Fibroblast of skin of abdomen (primary cell): ENCODE results near the gene TNNT3.
"Not testable (repeated sequence)": the region's sequence is repeated elsewhere in the genome, so short reads cannot be mapped to it uniquely, and the experiment has no call there.

Source experiments
- DNase-seq: peaks from one replicate; pipeline ENCODE4 v3.0.0-alpha.2; 2013

Gene TNNT3

DNA sequence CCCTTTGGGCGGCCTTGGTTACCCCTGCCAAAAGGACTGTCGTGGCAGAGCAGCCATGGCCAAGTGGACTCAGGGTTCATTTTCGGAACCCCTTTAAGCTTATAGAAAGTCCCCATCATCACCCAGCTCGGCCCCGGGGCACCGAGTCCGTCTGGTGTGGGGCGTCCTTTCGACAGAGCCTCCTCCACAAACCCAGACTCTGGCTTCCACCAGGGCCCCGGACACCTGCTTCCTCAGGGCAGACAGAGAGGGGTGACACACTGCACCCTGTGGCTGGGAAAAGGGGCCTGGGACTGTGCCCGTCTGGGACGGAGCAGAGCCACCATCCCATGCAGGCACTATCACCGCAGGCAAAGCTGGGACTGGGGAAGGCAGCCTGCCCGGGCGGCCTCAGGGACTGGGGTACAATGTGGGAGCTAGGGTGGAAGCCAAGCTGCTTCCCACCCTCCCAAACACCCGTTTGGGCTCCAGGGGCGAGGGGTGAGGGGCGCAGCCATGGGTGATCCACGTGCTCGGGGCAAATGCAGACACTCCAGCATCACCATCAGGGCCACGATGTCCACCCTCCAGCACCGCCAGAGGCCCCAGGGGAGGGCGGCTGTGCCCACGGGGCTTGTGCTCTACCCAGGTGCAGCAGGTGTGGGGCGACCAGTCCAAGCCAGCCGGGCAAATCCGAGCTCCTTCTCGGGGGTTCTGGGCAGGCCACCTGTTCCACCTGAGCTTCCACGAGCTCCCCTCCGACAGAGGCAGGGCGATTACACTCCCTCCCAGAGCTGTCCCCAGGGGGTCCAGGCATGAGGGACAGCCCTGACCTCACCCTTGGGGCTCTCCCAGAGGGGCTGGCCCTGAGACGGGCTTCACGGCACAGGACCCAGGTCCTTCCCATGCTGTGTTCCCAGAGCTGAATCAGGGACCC is 15.9 kb downstream of the TNNT3 start:
- DNase-seq = no peak

DNA sequence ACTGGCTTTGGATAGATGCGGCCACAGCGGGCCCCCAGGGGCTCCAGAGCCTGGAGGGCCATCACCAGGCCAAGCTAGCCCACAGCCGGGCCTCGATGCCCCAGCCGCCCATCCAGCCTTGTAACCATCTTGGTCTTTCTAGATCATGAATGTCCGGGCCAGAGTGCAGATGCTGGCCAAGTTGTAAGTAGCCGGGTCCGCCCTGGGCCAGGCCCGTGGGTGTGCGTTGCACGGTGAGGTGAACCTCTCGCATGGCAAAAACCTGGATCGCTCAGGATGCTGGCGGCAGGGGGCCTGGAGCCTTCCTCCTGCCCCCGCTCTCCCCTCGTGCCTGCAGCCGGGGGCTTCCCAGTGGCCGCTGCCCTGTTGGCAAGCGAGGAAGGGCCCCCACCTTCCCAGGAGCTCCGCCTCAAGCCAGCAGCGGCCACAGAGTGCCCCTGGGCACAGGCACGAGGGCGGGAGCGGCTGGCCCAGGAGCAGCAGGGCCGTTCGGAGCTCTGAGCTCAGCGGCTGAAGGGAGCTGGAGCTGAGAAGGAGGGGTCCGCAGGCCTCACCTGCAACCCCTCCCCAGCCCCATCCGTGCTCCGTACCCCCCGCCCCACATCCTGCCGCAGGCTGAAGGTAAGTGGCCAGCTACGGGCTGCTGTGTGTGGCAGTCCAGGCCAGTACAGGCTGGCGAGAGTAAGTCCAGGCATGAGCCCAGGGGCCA is 16.7 kb downstream of the TNNT3 start:
- DNase-seq = no peak

DNA sequence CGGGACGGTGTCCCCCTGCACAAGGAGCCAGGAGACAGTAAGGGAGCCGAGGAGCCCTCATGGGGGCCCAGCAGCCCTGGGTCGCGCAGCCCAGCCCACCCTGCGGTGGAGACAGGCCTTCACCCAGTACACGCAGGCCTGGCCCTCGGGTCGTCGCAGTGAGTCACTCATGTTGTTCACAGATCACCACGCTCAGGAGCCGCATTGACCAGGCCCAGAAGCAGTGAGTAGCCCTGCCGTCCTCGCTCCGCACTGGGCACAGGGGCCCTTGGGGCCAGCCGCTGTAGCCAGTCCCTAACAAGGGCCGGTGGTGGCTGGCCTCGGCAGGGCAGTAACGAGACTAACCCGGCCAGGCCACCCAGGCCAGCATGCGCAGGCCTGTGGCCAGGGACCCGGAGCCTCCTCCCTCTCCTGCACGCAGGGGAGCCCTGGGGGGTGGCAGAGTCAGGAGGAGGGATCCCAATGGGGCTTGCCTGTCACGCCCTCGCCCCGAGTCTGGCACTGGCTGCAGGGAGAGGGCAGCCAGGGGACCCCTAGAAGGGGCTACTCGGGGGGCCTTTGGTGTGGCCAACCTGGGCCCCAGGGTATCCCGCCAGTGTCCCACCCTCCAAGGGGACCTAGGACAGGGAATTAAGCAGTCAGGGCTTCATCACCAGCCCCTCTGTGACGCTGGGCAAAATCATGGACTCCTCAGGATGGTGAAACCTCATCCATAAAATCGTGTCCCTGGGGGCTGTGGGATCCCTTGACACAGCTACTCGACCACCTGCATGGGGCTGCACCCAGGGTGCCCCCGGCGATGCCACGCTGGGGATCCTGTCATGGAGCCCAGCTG is 17.5 kb downstream of the TNNT3 start:
- no peak for DNase-seq

GRCh38 chr11:1937616-1938342 is 18.3 kb downstream of the TNNT3 start:
- DNase-seq = no peak

GRCh38 chr11:1938343-1939005 is 19.0 kb downstream of the TNNT3 start:
- no peak for DNase-seq

- peak; percentile 66 for DNase-seq
Observed at GRCh38 chr11:1939006-1939625, 19.6 kb downstream of the TNNT3 start.

- not testable (repeated sequence) for DNase-seq
Observed at GRCh38 chr11:1939788-1940187, 20.3 kb downstream of the TNNT3 start.

DNA sequence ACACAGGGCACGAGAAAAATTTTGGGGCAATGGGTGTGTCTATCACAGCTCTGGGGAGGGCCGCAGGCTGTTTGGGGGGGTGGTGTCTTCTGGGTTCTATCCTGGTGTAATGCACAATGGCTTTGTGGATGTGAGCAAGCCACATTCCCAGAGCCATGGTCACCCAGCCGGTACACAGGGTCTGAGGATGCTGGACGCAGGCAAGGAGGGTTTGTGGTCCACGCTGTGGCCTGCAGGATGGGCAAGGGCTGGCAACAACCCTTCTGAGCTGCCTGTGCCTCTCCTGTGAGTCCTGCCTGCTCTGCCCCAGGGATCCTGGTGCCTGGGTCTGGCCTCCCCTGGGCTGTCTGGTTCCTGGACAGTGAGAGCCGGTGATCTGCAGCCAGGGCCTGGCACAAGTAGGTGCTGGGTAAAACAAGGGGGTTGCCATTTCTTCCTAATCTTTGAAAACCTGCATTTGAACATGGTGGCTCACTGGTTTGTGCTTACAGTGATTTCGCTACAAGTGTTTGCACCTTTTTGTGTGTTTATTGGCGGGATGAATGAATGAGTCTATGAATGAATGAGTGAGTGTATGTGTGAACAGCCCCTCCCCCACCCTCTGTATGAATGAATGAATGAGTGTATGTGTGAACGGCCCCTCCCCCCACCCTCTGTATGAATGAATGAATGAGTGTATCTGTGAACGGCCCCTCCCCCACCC is 23.2 kb downstream of the TNNT3 start:
- DNase-seq = no peak

DNA sequence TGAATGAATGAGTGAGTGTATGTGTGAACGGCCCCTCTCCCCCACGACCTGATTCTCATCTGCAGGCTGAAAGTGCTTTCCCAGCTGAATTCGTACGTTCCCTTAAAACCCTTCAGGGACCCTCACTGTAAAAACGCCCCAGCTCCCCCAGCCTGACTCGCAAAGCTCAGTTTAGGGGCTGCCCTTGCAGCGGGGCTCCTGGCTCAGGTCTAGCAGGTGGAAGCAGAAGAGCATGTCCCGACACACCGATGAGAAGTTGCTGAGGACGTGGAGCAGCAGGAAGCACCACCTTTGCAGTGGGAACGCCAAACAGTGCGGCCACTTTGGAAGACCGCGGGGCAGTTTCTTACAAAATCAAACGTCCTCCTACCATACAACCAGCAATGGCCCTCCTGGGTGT is 24.1 kb downstream of the TNNT3 start:
- no peak for DNase-seq

DNA sequence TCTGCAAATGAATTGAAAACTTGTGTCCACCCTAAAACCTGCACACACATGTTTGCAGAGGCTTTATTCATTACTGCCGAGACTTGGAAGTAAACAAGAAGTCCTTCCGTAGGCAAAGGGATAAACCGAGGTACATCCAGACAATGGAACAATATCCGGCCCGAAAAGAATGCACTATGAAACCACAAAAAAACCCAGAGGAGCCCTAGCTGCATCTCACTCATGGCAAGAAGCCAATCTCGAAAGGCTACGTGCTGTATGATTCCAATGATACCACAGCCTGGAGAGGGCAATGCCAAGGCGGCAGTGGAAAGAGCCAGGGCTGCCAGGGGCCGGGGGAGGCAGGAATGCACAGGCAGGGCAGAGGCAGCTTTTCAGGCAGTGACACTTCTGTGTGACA is 24.5 kb downstream of the TNNT3 start:
- DNase-seq = peak; percentile 57

DNA sequence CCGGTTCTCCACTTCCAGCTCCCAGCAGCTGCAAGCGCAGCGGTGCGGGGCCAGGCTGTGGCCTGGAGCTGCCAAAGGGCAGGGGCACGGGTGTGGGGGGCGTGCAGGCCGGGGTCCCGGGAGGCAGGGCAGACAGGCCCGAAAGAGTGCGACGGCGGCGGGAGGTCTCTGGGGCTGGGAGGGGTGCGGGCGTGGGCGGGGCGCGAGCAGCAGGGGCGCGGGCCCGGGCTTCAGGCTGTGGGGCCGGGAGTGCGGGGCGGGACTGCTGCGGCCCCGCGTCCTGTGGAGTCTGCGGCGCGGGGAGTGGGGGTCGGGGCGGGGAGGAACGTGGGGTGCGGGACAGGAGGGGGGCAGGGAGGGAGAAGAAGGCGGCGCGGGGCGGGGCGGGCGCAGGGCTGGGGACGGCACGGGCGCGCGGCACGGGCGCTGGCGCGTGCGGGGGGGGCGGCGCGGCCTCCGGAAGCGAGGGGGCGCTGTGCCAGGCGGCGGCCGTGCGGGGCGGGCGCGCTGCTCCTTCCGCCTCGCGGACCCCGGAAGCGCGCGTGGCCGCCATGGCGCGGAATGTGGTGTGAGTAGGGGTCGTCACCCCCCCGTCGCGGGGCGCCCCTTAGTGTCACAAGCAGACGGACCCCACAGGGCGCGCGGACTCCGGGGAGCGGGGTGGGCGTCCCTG is 27.4 kb downstream of the TNNT3 start, which contains the start of gene MRPL23:
TSS of gene MRPL23 (plus strand) at position 521 of the 673 bp plus-strand sequence. CDS start at position 552, 31 bp downstream.
- DNase-seq = no peak

GRCh38 chr11:1947592-1948237 is 28.2 kb downstream of the TNNT3 start:
- DNase-seq = no peak

- DNase-seq = no peak
Observed at GRCh38 chr11:1948389-1948788, 28.9 kb downstream of the TNNT3 start.

- DNase-seq = no peak
Observed at GRCh38 chr11:1949302-1949701, 29.8 kb downstream of the TNNT3 start.

- DNase-seq = no peak
Observed at GRCh38 chr11:1949922-1950321, 30.4 kb downstream of the TNNT3 start.

DNA sequence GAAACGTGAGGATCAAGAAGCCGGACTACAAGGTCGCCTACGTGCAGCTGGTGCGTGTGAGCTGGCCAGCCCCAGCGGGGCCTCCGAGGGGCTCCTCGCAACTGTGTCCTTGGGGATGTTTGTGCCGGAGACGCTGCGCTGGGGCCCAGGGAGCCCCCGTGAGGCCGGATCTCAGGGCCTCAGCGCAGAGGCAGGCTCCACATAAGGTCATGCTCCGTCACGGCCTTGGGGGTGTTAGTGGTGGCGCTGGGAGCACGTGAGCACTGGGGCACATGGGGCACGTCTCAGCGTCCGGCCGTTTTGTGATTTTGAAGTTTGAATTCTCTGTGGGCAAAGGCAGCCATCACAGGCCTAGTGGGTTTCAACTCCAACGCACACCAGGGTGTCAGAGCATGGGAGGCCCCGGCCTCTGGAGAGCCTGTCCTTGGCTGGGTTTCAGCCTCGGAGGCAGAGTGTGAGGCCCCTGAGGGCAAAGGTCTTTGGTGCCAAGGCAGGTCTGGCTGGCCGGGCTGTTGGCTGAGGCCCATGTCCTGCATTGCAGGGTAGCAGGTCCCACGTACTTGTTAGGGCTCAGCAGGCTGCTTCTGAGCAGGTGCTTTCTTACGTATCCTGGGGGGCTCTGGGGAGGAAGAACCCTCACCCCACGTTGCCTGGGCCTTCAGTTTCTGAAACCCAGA is 33.4 kb downstream of the TNNT3 start:
- no peak for DNase-seq

DNA sequence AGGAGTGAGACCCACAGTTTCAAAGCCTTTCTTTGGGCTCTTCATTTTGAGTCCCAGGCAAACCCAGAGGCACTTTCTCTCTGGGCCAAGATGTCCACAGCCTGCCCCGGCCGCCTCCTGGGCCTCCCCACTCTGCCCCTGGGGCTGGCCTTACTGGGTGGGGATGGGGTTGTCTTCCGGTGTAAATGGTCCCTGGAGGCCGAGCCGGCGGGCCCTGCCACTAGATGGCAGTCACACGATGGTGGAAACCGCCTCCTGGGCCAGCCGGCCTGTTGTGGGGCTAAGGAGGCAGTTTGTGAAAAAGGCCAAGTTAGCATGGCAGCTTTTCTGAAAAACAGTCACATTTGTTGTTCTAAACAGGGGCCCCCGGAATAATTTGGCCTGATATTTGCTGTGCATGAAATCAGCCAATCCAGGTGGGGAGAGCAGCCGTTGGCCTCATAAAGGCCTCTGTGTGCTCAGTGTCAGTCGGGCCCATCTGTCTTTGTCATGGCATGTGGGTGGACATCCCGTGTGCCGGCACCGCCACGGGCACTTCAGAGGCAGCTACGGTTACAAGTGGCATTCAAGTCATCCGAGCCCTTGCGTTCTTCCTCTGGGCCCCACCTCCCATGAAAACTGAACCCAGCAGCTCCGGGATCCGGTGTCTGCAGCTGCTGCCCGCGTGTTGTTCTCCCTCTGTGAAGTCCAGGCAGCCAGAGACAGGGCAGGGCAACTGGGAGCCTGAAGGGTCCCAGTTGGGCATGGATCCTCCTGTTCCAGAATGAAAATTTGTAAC is 34.2 kb downstream of the TNNT3 start:
- no peak for DNase-seq

GRCh38 chr11:1958367-1958766 is 38.9 kb downstream of the TNNT3 start:
- no peak for DNase-seq
